K562 (cell line): ENCODE results near the gene PHF11. TPM values are rescaled to one million over a fixed set of nuclear protein-coding genes. Genes with fewer than 3 reads are reported as not detected.

Source experiments
- DPF2 ChIP-seq: fragments of 450-650 bp; IDR thresholded peaks from 2 replicates; pipeline ENCODE4 v1.6.1; 2016
- HDAC6 ChIP-seq: IDR thresholded peaks from 2 replicates; pipeline ENCODE4 v1.6.1; 2012; ENCODE audit warnings: low read depth, mild to moderate bottlenecking, control low read depth, inconsistent platforms, low read length, moderate library complexity
- NCOR1 ChIP-seq: fragments of 450-650 bp; IDR thresholded peaks from 2 replicates; pipeline ENCODE4 v1.6.1; 2016; ENCODE audit warnings: mild to moderate bottlenecking, moderate library complexity
- NFIC ChIP-seq: fragments of 450-650 bp; IDR thresholded peaks from 2 replicates; pipeline ENCODE4 v1.6.1; 2017; ENCODE audit warnings: mild to moderate bottlenecking, inconsistent platforms
- RBBP5 ChIP-seq: fragments of 200-600 bp; sonication (generic); IDR thresholded peaks from 2 replicates; pipeline ENCODE4 v1.6.1; 2012; ENCODE audit warnings: borderline replicate concordance, mild to moderate bottlenecking, low read length, control low read depth, inconsistent platforms; ENCODE audit not compliant: insufficient read depth, poor library complexity, severe bottlenecking
- SRSF3 ChIP-seq: fragments of 200-400 bp; formaldehyde crosslinking; IDR thresholded peaks from 2 replicates; pipeline ENCODE4 v1.6.1; 2016; ENCODE audit warnings: mild to moderate bottlenecking, low read length, moderate library complexity; ENCODE audit not compliant: insufficient read depth
- ZBTB40 ChIP-seq, 2 experiments: fragments of 450-650 bp in 1 of 2; sonication (generic) in 1 of 2; formaldehyde crosslinking in 1 of 2; IDR thresholded peaks; 2 replicates each; pipeline versions ENCODE4 v1.7.1 to v1.9.0; 2016 to 2022; ENCODE audit warnings: inconsistent platforms in 1 of 2, mild to moderate bottlenecking in 1 of 2, missing genetic modification reagents in 1 of 2
- ZBTB7A ChIP-seq: IDR thresholded peaks from 2 replicates; pipeline ENCODE4 v1.6.1; 2011; ENCODE audit warnings: low read depth, mild to moderate bottlenecking, low read length, moderate library complexity, borderline replicate concordance; ENCODE audit not compliant: control insufficient read depth
- ZC3H11A ChIP-seq: IDR thresholded peaks from 2 replicates; pipeline ENCODE4 v1.6.1; 2012; ENCODE audit warnings: low read depth, low read length, improper control_type of control experiment
- ZNF583 ChIP-seq: fragments of 250-450 bp; sonication (Bioruptor Pico); IDR thresholded peaks from 2 replicates; pipeline ENCODE4 v1.4.0; 2020
- polyA plus RNA-seq, 8 experiments: library from polyadenylated mRNA; depleted of rRNA in 4 of 8; stranded (reverse) in 5 of 8; unstranded in 3 of 8; fragments of >200 nt; fragmentation: Nextera tagmentation in 2 of 8; fragmentation: Illumina TruSeq in 1 of 8; extraction: Ambion mirVana in 2 of 8; extraction: Trizol in 1 of 8; gene quantifications; 2 replicates each; pipeline versions ENCODE4 v1.2.1 to v1.2.3, GENCODE V29; 2011 to 2014; ENCODE audit warnings: inconsistent platforms in 1 of 8, missing spikeins in 1 of 8
- total RNA-seq, 7 experiments: library from RNA; depleted of rRNA in 6 of 7; stranded (reverse); fragments of >200 nt in 6 of 7; fragmentation: Illumina TruSeq in 2 of 7; extraction: Trizol in 2 of 7; gene quantifications; 2 replicates each; pipeline versions ENCODE4 v1.2.1 to v1.2.3, GENCODE V29; 2011 to 2021; ENCODE audit warnings: low replicate concordance in 1 of 7
- TF ChIP-seq, protein P1 (sequence below), 3 experiments: IDR thresholded peaks in 2 of 3; conservative IDR thresholded peaks in 1 of 3; 2 replicates each; pipeline ENCODE4 v1.5.1; 2011 to 2012; ENCODE audit warnings: low read length in 3 of 3, mild to moderate bottlenecking in 3 of 3, control low read depth in 2 of 3, improper control_type of control experiment in 1 of 3, inconsistent platforms in 1 of 3, low read depth in 1 of 3, mixed read lengths in 1 of 3, moderate library complexity in 1 of 3; ENCODE audit not compliant: insufficient read depth in 2 of 3

Gene PHF11
- total and polyA plus RNA-seq, 9 of the 15 experiments (the other 6 are each of a cell fraction or from before 2014, with no cell fraction given) = 1.9 to 7.0 (median 5.3) TPM

DNA sequence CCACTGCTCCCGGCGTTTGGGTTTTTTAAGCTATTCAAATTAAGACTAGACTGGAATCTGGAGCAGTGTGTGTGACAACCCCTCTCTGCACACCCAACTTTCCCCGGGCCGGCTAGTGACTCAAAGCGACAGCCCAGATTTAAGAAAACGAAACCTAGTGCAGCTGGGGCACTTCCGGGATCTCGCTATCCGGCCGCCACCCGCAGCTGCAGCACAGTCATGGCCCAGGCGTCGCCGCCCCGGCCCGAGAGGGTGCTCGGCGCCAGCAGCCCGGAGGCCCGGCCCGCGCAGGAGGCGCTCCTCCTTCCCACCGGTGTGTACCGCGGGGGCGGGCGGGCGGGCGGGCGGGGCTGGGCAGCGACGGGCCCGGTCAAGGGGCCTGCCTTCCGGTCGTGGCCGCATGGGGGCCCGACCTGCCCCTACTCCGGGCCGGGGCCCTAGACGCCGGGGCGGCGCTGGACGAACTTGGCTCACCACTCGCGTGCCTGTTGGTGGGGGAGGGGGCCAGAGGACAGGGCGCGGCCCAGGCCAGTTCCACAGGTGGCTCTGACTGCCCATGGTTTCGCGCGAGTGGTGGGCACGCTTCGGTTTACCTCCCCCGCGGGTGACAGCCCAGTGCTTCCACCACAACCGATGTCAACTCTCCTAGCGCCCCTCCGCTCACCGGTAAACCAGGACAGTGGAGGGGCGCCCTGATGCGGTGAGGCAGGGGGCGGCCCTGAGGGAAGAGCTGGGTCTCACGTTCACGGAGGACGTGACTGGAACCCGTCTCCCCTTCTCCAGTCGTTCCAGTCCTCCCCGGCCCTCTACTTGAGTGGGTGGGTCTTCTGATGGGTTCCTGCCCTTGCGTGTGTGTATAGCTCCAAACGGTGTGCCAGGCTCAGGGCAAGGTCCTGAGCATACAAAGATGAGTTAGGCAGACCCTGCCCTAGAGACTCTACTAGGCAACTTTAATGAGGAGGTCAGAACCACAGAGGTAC is at the start of gene PHF11 (continued):
- TF ChIP-seq, protein P1, sequence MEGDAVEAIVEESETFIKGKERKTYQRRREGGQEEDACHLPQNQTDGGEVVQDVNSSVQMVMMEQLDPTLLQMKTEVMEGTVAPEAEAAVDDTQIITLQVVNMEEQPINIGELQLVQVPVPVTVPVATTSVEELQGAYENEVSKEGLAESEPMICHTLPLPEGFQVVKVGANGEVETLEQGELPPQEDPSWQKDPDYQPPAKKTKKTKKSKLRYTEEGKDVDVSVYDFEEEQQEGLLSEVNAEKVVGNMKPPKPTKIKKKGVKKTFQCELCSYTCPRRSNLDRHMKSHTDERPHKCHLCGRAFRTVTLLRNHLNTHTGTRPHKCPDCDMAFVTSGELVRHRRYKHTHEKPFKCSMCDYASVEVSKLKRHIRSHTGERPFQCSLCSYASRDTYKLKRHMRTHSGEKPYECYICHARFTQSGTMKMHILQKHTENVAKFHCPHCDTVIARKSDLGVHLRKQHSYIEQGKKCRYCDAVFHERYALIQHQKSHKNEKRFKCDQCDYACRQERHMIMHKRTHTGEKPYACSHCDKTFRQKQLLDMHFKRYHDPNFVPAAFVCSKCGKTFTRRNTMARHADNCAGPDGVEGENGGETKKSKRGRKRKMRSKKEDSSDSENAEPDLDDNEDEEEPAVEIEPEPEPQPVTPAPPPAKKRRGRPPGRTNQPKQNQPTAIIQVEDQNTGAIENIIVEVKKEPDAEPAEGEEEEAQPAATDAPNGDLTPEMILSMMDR (IDR thresholded peaks at IDR 0.05 in 2 of 3, conservative IDR thresholded peaks at IDR 0.05 in 1 of 3; ENCODE audit: insufficient read depth in 2 of 3, low read depth in 1 of 3, low read length in 3 of 3) = no peak
- TF ChIP-seq ZC3H11A = no peak
- no peak for TF ChIP-seq HDAC6
- TF ChIP-seq SRSF3 = no peak
- no peak for TF ChIP-seq ZNF583
- TF ChIP-seq ZBTB40 (IDR thresholded peaks at IDR 0.05) = no peak
- no peak for TF ChIP-seq ZBTB40 (CRISPR knock-in tag; IDR thresholded peaks at IDR 0.05)
- no peak; the same call in 1 of the 2 replicates for TF ChIP-seq NFIC
- peak; percentile 39 for TF ChIP-seq RBBP5
- TF ChIP-seq ZBTB7A = peak; percentile 54; the same call in 1 of the 2 replicates
- no peak for TF ChIP-seq DPF2
- no peak for TF ChIP-seq NCOR1
